Stimulated activated CD4-positive, alpha-beta T cell treated with anti-CD3 and anti-CD28 coated beads, Interleukin-1b, Interleukin-23, amount 100 ng/mL, for 4 hours (primary cell): ENCODE measurements around the gene ALDH4A1.
"Not testable (repeated sequence)": the region's sequence is repeated elsewhere in the genome, so short reads cannot be mapped to it uniquely, and the experiment has no call there.

Source experiments
- DNase-seq, 2 donors: peaks; one replicate each; pipeline ENCODE4 v3.0.0-alpha.2; 2020; ENCODE audit warnings: low read depth in 2 of 2

The ALDH4A1 gene

DNA sequence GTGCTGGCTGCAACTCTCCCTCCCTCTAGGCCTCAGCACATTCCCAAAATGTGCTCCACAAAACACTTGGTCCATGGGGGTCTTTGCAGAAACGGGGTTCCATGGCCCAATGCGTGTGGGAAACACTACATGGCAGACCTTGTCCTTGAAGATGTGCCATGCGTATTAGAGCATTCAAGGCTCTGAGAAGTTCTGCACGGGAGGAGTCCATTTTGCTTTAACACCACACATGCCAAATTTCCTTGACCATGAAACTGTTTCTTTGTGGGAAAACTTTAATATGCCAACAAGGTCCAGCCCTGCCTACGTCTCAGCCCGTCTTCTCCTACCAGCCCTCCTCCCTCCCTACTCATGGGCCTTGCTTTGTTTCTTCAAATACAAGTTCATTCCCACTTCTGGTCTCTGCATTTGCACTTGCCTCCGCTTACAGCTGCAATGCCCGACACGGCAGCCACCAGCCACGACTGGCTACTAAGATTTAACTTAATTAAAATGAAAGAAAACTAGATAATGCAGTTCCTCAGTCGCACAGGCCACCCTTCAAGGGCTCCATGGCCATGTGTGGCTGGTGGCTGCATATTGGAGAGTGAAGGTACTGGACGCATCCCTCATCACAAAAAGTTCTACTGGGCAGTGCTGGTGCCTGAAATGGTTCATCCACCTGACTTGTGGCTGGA, 23.7 kb downstream of the ALDH4A1 start:
- DNase-seq = no peak

- DNase-seq = no peak
These were observed 25.1 kb downstream of the ALDH4A1 start for GRCh38 chr1:18877282-18877681.

DNA sequence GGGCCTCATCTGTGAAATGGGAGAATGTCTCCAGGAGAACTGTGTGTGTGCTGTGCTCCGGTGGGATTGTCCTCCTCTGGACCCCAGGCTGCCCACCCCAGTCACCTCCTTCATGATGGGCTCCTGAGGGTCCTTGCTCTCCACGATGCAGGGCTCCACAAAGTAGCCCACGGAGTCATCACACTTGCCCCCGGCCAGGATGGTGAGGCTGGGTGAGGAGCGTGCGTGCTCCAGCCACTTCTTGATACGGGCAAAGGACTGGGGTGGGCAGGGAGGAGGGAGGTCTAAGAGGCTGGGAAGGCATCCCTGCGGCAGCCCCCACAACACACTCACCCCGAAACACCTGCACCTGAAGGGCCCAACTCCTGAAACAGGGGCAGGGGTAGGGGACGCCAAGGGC, 26.1 kb downstream of the ALDH4A1 start:
- no peak for DNase-seq

- DNase-seq = no peak
These were observed 26.6 kb downstream of the ALDH4A1 start for GRCh38 chr1:18875796-18876128.

DNA sequence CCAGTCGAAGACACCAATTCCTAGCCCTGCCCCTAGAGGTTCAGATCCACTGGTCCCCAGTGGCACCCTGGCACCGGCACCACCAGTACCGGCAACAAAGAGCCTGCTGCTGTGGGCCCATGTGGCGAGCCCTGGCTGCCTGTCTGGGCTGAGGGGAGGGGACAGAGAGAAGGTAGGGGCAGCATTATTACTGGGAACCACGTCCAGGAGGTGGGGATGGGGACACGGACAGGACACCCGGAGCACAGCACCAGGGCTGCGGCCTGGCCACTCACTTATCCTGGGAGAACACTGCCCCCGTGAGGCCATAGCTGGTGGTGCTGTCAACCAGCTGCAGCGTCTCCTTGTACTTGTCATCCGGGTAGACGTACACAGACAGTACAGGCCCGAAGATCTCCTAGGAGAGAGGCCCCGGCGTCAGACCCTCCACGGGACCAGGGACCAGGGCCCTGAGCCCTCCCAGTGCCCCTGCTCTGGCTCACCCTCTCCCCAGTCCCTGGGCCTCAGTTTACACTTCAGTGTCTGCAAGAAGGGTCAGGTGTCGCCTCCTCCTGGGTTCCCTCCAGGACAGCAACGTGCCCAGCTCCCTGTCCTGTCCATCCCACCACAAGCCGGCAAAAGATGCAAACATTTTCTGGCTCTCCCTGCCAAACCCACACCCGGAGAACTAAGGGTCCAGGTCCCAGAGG, 27.1 kb downstream of the ALDH4A1 start:
- DNase-seq = peak; percentile 53 to 62

- DNase-seq = no peak
These were observed 27.8 kb downstream of the ALDH4A1 start for GRCh38 chr1:18874600-18874999.

DNA sequence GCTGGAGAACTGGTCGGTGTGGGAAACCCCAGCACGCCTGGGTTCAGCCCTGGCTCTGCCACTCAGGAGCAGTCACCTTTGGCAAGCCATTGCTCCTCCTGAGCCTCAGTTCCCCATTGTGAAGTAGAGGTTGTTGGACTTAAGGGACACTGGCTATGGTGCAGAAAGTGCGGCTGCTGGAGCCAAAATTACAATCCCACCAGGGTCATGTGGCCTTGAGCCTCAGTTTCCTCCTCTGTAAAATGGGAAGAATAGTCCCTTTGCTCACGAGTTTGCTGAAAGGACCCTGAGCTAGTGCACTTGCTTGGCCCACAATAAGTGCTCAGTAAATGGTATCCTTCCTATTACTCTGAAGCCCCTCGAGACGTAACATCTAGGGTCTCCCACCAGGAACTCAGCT, 28.3 kb downstream of the ALDH4A1 start:
- no peak for DNase-seq

DNA sequence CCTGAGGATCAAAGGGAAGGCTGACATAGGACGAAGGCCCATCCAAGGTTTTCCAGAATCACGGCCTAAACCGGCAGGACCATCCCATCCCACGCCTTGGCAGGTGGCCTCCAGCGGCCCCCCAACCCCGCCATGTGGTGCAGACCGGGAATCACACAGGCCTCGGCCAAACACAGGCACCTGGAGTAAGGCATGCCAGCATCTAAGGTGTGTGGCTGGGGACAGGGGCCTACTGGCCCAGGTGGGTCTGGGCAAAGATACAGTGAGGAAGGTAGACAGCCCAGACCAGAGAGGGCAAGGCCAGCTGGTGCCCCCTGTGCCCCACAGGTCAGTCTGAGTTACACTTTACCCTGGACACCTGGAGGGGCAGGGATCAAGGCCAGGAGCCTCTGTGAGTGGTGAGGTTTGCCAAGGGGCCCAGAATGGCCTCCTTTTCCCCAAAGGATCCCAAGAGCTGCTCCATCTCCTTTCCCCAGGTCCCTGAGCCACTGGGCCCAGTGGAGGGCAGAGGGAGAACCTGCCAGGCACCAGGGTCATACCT, 30.2 kb downstream of the ALDH4A1 start:
- no peak for DNase-seq

DNA sequence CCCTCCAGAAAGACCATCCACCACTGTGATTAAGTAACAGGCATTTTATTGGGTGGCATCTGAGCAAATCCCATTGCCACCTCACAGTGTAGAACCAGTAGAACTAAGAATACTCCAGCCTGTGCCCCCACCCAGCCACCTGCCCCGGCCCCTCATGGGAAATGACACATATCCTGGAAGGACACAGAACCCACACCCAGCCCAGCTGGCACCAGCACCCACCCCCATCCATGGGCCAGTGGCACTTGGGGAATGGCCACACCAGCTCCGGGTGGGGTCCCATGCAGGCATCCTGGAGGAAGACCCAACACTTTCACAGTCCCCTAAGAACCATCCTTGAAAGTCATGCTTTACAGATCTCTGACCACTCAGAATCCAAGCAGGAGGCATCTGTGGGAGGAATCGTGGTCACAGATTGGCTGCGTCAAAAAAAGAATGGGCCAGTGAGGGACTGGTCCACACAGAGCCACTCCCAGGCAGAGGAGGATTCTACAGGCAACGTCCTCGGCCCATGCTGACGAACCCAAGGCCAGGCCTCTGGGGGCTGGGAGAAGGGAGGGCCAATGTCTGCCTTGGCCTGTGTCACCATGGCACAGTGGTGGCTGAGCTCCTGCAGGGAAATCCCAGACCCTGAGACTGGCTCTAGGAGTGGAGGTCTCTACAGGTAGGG, 30.8 kb downstream of the ALDH4A1 start:
- DNase-seq = no peak

DNA sequence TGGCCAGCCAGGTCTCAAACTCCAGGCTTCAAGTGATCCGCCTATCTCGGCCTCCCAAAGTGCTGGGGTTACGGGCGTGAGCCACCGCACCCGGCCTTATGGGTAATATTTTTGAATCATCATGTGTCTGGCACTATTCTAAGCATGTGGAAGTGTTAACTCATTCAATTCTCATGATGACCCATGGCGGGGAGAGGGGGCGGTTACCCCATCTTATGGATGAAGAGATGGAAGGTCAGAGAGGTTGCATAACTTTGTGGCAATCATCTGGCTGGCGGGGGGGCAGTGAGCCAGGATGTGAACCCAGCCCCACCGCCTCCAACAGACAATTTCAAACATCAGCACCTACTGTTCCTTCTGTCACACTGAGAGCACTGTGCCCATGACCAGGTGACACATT, 31.4 kb downstream of the ALDH4A1 start:
- no peak for DNase-seq

DNA sequence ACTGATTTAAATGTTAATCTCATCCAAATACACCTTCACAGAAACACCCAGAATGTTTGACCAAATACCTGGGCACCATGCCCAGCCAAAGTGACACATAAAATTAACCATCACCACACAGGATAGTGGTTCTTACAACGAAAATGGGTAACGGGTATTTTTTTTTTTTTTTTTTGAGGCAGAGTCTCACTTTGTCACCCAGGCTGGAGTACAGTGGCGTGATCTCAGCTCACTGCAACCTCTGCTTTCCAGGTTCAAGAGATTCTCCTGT, 31.8 kb downstream of the ALDH4A1 start:
- not testable (repeated sequence) for DNase-seq

GRCh38 chr1:18869847-18870594, 32.3 kb downstream of the ALDH4A1 start:
- DNase-seq = no peak

DNA sequence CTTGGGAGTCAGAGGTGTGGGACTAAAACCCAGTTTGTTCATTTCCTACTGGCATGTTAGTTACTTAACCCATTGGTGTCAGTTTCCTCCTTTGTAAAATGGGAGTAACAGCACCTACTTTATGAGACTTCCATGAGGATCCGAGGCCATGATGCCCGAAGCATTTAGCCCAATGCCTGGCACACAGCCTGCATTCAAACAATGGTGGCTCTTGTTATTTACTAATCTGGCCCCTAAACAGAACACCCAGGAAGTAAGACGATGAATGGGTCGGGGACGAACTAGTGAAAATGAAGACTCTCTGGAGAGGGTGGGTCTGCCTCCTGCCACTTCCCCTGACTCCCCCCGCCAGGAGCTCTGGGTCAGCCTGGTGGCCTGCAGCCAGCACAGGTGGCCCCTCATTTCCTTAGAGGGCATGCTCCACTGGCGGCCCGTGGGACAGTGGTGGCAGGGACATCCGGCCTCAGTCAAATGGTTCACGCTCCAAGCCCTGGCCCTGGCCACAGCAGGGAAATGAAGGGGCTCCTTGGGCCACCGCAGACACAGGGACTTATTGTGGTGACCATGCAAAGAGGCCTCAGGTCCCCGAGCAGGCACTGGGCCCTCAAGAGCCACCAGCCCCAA, 33.4 kb downstream of the ALDH4A1 start:
- no peak for DNase-seq

- no peak for DNase-seq
These were observed 34.0 kb downstream of the ALDH4A1 start for GRCh38 chr1:18868354-18868753.

DNA sequence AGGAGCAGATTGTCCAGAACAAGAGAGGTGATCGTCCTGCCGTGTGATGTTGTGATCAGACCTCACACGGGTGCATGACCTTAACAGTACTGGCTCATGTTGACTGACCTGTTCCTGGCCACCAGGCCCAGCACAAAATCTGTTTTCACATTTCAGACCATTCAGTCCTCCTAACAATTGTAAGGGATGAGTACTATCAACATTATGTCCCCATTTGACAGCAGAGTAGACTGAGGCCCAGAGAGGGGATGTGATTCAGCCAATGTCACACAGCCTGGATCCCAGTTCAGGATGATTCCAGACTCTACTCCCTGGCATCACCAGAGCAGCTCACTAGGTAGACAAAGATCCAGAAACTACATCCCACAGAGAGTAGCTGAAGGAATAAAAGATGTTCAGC, 35.5 kb downstream of the ALDH4A1 start:
- no peak for DNase-seq

DNA sequence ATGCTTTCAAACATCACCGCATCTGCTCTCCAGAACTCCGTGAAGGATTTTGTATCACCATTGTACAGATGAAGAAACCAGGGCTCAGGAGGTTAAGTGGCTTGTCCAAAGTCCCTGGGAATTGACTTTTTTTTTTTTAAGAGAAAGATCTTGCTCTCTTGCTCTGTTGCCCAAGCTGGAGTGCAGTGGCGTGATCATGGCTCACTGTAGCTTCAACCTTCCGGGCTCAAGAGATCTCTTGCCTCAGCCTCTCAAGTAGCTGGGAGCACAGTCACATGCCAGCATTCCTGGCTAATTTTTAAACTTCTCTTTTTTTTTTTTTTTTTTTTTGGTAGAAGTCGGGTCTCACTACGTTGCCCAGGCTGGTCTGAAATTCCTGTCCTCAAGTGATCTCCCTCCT, 36.0 kb downstream of the ALDH4A1 start:
- no peak for DNase-seq

DNA sequence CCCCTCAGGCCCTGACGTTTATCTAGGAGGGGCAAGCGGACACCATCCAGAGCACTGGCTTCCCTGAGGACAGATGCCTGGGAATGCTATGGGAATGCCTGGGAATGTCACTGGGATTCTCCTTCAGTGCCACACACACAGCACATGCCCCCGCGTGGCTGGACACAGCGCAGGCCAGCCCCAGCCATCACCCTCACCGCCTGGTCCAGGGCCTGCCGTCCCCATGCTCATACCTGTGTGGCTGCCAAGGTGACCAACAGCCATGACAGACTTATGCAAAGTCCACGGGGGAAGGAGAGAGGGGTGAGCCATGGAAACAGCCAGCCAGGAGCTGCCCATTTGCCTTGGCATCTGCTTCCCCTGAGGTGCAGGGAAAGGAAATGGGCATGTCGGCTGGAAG, 37.2 kb downstream of the ALDH4A1 start:
- DNase-seq = no peak

- DNase-seq = no peak
These were observed 40.8 kb downstream of the ALDH4A1 start for GRCh38 chr1:18861590-18861989.

DNA sequence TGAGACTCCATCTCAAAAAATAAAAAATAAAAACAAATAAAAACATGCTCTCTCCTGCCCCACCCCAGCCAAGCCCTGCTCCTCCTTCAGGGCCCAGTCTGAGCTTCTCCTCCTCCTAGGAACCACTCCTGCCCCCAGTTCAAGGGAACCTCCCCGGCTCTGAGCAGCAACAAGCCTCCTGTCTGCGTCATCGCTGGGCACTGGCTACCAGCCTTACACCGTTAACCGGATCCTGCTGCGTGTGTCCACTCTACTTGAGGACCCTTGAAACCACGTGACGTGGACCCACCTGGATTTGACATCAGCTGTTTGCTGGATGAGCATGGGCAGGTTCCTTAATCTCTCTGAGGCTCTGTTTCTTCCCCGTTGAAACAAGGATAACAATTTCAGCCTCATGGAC, 41.3 kb downstream of the ALDH4A1 start:
- DNase-seq = no peak

DNA sequence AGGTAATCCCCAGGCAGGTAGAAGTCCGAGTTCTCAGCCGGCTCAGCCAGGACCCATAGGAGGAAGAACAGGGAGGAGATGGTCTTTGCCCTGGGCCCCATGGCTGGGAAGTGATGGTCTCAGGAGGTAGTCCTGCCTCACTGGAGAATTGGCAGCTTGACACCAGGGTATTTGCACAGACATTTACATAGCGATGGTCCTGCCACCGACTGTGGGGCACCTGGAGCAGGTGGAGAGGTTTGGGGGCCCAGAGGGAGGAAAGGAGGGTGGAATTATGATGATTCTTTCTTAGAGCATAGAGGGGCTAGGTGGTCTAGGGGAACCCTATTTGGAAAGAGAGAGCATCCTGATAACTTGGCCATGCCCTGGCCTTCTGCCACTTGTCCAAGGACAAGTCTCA, 42.8 kb downstream of the ALDH4A1 start, which contains the start of gene TAS1R2:
TAS1R2 (minus strand) TSS at position 101 of the 400 bp plus-strand sequence; CDS start at position 101, 0 bp downstream.
- DNase-seq = no peak

GRCh38 chr1:18858070-18858688, 44.2 kb downstream of the ALDH4A1 start:
- no peak for DNase-seq
